ENCODE results near the gene MAPK8IP1. TPM values are rescaled to one million over a fixed set of nuclear protein-coding genes. Genes with fewer than 3 reads are reported as not detected.

MAPK8IP1 gene
- total RNA-seq, 1 donor from 2014 or later, result 48.1 TPM

GRCh38 chr11:45941285-45941684 is 55.8 kb downstream of the MAPK8IP1 start:
- H3K36me3 Mint-ChIP-seq (ENCODE audit: insufficient read depth), result peaks cover 14% of the 10 kb centered on the region
- no peaks in the 10 kb centered on the region for H3K9me3 Mint-ChIP-seq (ENCODE audit: low read depth)
- no peaks in the 10 kb centered on the region for H3K27me3 Mint-ChIP-seq
- H3K27ac Mint-ChIP-seq, result no peak overlapping the region
- no peak overlapping the region for H3K4me3 Mint-ChIP-seq (ENCODE audit: low read depth)
- no peak for TF ChIP-seq CTCF (IDR thresholded peaks at IDR 0.05; ENCODE audit: unreplicated experiment)
- DNase-seq (ENCODE audit: low spot score, unreplicated experiment), result no peak
- H3K4me1 Mint-ChIP-seq (ENCODE audit: low read depth), result no peaks in the 10 kb centered on the region

- no peak for TF ChIP-seq CTCF (IDR thresholded peaks at IDR 0.05; ENCODE audit: unreplicated experiment)
- Mint-ChIP-seq H3K4me3 (ENCODE audit: low read depth) (no peak overlapping the region), H3K27ac (no peak overlapping the region), H3K4me1 (ENCODE audit: low read depth) (no peaks in the 10 kb centered on the region), H3K36me3 (ENCODE audit: insufficient read depth) (peaks cover 14% of the 10 kb centered on the region), H3K27me3 (no peaks in the 10 kb centered on the region), H3K9me3 (ENCODE audit: low read depth) (no peaks in the 10 kb centered on the region)
- no peak for DNase-seq (ENCODE audit: low spot score, unreplicated experiment)
These were observed 56.9 kb downstream of the MAPK8IP1 start for GRCh38 chr11:45942381-45942780.

- no peak for TF ChIP-seq CTCF (IDR thresholded peaks at IDR 0.05; ENCODE audit: unreplicated experiment)
- H3K4me1 Mint-ChIP-seq (ENCODE audit: low read depth), result no peaks in the 10 kb centered on the region
- no peaks in the 10 kb centered on the region for H3K27me3 Mint-ChIP-seq
- no peak overlapping the region for H3K4me3 Mint-ChIP-seq (ENCODE audit: low read depth)
- H3K36me3 Mint-ChIP-seq (ENCODE audit: insufficient read depth), result peaks cover 16% of the 10 kb centered on the region
- no peak overlapping the region for H3K27ac Mint-ChIP-seq
- no peak for DNase-seq (ENCODE audit: low spot score, unreplicated experiment)
- no peaks in the 10 kb centered on the region for H3K9me3 Mint-ChIP-seq (ENCODE audit: low read depth)
These were observed 60.0 kb downstream of the MAPK8IP1 start for GRCh38 chr11:45945397-45945999.

GRCh38 chr11:45947885-45948284 is 62.4 kb downstream of the MAPK8IP1 start:
- Mint-ChIP-seq H3K4me3 (ENCODE audit: low read depth) (no peak overlapping the region), H3K27ac (no peak overlapping the region)

GRCh38 chr11:45948356-45948755 is 62.9 kb downstream of the MAPK8IP1 start:
- H3K4me3 Mint-ChIP-seq (ENCODE audit: low read depth), result no peak overlapping the region
- no peak for TF ChIP-seq CTCF (IDR thresholded peaks at IDR 0.05; ENCODE audit: unreplicated experiment)
- no peak for DNase-seq (ENCODE audit: low spot score, unreplicated experiment)
- H3K9me3 Mint-ChIP-seq (ENCODE audit: low read depth), result no peaks in the 10 kb centered on the region
- no peaks in the 10 kb centered on the region for H3K27me3 Mint-ChIP-seq
- no peak overlapping the region for H3K27ac Mint-ChIP-seq
- H3K36me3 Mint-ChIP-seq (ENCODE audit: insufficient read depth), result peaks cover 16% of the 10 kb centered on the region
- no peaks in the 10 kb centered on the region for H3K4me1 Mint-ChIP-seq (ENCODE audit: low read depth)

More at GRCh38 chr11:45947885-45948284, 62.4 kb downstream of the MAPK8IP1 start:
- TF ChIP-seq CTCF (IDR thresholded peaks at IDR 0.05; ENCODE audit: unreplicated experiment), result no peak
- H3K27me3 Mint-ChIP-seq, result no peaks in the 10 kb centered on the region
- H3K36me3 Mint-ChIP-seq (ENCODE audit: insufficient read depth), result peaks cover 15% of the 10 kb centered on the region
- H3K4me1 Mint-ChIP-seq (ENCODE audit: low read depth), result no peaks in the 10 kb centered on the region
- DNase-seq (ENCODE audit: low spot score, unreplicated experiment), result no peak
- H3K9me3 Mint-ChIP-seq (ENCODE audit: low read depth), result no peaks in the 10 kb centered on the region

All from progenitor cell of endocrine pancreas (in vitro differentiated cells).